Stimulated activated CD8-positive, alpha-beta memory T cell treated with anti-CD3 and anti-CD28 coated beads, Interleukin-7, amount 100 ng/mL, for 24 hours (primary cell): ENCODE measurements around the gene MTR.
"Not testable (repeated sequence)": the region's sequence is repeated elsewhere in the genome, so short reads cannot be mapped to it uniquely, and the experiment has no call there.

ENCODE experiments used
- DNase-seq: peaks from one replicate; pipeline ENCODE4 v3.0.0-alpha.2; 2020; ENCODE audit warnings: low read depth

The MTR gene

DNA sequence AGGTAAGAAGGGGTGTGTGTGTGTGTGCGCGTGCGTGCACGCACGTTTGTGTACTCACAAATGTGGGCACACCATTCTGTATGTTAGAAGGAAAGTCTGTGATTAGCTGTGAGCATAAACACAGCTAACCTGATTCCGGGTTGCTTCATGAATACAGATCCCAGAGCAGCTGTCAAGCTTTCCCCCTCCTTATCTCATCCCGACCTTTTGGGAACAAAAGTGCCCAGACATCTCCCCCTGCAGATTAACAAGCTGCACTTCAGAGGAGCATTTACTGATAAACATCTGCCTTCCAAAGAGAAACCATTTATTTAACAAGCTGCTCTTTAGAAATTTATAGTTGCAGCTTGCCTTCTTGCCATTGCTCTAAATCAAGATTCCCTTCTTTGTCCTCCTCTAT, 112.1 kb downstream of the MTR start:
- DNase-seq = no peak

DNA sequence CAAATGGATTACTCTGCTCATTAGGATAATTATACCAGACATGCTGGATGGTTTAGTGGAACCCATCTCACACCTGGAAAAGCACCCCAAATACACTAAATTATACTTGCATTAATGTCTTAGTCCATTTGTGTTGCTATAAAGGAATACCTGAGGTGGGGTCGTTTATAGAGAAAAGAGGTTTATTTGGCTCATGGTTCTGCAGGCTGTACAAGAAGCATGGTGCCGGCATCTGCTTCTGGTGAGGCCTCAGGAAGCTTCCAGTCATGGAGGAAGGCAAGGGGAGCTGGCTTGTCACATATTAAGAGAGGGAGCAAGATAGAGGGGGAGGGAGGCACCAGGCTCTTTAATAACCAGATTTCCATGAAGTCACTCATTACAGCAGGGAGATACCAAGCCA, 113.6 kb downstream of the MTR start:
- no peak for DNase-seq

DNA sequence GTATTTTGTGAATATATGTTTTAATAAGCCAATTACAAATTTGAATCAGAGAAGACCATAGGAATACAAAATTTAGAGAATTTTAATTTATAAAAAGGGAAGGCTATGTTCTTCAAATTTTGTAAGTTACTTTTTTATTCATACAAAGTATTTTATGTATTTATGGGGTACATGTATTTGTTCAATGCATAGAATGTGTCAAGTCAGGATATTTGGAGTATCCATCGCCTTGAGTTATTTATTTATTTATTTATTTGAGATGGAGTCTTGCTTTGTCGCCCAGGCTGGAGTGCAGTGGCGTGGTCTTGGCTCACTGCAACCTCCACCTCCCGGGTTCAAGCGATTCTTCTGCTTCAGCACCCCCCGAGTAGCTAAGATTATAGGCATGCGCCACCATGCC, 116.0 kb downstream of the MTR start:
- DNase-seq = not testable (repeated sequence)

DNA sequence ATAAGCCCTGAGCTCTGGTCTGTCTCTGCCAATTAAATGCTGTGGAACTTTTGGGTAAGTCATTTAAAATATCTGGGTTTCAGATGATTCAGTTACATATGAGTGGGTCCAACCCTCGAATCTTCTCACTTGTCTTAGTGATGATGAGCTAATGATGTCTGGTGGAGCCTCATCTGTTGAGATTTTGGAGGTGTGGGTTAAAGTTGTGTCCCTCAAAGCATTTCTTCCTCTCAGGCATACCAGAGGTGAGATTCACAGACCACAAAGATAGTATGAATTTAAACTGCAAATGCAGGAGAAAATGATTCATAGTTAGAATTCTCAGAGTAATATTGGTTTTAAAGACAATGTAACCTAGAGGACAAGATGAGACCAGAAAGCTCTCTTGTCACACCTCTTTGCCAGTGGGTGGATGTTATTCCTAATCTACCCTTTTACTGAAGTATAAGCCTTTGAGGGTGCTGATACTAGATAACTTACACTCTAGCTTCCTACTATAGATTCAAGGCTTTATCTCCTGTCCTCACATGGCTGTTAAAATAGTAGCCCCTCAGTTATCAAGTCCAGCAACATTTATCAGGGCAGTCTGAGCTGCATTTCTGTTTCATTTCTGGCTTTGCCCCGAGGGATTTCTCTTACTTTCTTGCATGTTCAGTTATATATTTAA, 118.4 kb downstream of the MTR start:
- DNase-seq = no peak

DNA sequence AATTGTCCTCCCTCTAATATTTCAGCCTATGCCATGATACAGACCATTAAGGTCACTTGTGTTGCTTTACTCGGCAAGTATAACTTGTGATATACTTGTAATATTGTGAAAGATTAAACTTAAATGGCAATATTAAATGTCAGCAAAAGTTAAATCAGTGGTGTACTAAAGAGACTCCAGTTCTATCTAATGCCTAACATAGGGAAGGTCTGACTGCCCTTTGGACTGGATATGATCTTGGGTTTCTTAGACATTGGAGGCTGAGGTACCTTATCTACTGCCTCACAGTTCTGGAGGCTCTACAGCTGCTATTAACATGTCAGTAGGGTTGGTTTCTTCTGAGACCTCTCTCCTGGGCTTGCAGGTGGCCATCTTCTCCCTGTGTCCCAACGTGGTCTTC, 119.3 kb downstream of the MTR start:
- DNase-seq = no peak

DNA sequence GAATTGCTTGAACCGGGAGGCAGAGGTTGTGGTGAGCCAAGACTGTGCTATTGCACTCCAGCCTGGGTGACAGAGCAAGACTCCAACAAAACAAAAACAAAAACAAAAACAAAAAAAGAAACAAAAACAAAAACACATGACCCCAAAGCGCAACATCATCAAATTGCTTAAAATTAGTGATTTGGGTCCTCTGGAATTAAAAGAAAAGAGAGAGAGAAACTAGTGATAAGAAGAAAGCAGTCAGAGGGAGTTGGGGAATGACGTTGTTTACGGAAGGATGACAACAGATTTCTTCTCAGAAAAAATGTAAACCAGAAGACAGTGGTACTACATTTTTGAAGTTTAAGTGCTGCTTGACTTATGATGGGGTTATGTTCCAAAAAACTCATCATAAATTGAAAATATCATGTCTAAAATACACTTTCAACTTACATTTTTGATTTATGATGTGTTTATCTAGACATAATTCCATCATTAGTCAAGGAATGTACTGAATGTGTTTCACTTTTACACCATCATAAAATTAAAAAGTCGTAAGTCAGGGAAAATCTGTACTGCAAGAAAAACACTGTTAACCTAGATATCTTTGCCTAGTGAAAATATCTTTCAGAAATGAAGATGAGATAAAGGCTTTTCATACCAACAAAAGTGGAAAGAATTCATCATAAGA, 121.2 kb downstream of the MTR start:
- DNase-seq = no peak

DNA sequence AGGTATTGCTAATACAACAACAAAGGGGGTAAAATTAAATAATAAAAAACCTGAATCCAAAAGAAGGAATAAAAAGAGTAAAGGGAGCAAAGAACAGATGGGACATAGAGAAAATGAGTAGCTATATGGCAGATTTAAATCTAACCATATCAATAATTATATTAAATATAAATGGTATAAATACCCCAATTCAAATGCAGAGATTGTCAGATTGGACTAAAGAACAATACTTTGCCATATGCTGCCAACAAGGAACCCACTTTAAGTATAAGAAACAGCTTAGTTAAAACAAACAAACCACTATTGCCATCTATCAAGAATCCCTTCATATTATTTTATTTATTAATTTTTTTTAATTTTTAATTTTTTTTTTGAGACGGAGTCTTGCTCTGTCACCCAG, 122.4 kb downstream of the MTR start:
- DNase-seq = no peak

DNA sequence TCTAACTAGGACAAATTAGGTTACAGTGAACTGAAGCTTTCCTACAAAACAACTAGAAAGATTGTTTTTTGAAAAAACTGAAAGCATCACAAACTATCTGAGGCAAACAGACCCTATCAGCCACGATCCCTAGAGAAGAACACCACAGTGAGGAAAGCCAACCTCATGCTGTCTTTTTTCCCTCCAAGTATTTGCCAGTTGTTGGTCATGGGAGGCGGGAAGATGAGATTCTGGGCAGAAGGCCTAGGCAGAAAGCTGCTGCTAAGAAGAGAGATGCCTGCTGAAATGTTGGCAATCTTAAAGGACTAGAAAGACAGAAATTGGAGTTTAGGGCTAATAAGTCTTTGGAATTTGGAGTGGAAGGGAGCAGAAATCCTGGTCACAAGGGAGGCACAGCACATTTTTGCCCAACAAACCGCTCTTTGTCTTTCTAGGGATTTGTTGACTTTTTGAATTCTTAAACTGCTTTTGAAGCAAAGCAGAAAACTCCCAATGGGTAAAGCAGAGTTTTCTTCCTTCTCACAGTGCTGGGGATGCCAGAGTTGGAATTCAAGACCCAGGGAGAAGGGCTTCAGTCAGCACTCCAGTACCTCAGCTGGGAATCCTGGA, 125.3 kb downstream of the MTR start:
- no peak for DNase-seq

DNA sequence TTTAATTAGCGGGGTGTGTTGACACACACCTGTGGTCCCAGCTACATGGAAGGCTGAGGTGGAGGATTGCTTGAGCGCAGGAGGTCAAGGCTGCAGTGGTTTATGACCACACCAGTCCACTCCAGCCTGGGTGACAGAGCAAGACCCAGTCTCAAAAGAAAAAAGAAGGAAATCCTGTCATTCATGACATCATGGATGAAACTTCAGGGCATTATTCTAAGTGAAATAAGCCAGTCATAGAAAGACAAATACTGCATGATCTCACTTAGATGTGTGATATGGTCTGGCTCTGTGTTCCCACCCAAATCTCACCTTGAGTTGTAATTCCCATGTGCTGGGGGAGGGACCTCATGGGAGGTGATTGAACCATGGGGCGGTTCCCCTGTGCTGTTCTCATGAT, 126.5 kb downstream of the MTR start:
- DNase-seq = no peak

DNA sequence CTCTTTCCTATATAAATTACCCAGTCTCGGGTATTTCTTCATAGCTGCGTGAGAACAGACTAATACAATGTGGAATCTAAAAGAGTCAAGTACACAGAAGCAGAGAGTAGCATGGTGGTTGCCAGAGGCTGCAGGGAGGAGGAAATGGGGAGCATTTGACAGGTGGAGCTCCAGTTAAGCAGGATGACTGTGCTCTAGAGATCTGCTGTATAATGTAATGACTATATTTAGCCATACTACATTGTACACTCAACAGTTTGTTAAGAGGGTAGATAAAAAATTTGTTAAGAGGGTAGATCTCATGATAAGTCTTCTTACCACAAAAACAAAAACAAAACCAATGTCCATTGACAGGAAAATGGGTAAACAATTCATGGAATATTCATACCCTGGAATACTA, 127.1 kb downstream of the MTR start:
- DNase-seq = no peak

DNA sequence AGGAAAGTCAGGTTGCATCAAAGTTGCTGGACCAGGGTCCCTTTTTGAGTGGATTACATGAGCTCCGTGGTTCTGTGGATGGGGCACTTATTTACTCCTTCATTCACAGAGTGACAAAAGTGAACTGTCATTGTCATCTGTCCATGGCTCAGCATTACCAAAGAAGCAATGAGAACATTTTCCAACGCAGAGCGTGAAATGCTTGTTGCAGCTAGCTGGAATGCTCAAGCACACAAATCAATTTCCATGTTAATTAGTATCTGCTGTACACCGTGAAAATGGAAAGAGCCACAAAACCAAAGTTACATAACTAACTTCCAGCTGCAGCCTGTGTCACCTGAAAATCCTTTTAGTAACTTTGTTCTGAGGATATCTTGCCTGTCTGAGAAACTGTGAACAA, 130.3 kb downstream of the MTR start:
- no peak for DNase-seq

DNA sequence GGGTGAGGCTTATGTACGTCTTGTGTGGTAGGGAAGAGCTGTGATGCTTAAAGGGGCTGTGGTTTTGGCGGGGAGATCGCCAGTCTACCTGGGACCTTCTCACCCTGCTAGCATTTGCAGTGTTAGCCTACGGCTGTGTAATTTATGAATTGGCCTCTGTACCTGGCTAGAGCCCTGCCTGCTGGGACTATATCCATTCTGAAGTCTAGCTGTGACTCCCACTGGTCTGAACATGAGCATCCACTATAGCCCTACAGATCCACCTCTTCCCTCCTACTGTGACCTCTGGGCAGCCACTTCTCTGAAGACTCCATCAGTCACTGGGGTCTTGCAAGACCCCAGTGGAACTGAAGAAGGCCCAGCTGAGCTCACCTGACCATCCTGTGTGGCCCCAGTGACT, 135.4 kb downstream of the MTR start:
- no peak for DNase-seq

DNA sequence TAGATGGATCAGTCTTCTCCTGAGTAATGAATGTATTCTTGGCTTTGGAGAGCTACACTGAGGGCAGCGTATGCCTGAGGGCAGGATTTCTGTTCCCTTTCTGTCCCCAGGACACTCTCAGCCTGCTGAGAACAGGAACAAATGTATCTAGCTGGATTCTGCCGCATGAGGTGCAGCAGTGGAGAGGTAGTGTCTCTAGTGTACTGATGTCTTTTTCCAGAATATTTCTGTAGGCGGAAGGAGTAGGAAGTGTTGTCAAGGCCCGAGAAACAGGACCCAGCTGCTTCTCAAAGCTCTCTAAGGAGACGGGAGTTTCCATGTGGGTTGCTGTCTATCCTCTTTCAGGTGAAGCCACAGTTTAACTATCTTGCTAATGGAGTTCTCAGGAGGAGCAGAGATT, 143.7 kb downstream of the MTR start:
- DNase-seq = no peak

DNA sequence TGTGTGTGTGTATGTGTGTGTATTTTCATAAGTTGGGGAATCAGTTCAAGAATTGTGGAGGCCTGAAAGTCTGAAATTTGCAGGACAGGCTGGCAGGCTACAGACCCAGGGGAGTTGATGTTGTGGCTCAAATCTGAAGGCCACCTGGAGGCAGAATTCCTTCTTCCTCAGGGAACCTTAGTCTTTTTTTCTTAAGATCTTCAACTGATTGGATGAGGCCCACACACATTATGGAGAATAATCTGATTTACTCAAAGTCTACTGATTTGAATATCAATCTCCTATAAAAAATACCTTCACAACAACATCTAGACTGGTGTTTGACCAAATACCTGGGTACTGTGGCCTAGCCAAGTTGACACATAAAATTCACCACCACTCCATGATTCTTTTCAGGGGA, 147.3 kb downstream of the MTR start:
- DNase-seq = no peak

DNA sequence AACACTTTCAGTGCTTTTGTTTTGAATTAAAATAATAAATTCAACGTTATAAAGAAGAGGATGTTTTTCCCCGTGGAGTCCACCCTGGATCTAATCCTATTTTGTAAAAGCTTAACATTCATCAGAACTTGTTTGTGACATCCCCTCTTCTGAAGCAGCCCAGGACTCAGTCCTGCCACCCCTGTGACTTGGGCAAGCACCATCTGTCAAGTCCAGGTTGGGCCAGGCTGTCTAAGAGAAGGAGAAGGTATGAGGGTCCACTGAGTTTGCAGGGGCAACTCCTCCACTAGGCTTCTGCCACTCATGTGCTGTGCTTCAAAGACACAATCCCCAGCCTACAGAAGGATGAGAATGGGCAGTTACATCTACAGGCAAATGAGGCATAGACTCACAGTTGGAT, 149.5 kb downstream of the MTR start:
- DNase-seq = no peak

DNA sequence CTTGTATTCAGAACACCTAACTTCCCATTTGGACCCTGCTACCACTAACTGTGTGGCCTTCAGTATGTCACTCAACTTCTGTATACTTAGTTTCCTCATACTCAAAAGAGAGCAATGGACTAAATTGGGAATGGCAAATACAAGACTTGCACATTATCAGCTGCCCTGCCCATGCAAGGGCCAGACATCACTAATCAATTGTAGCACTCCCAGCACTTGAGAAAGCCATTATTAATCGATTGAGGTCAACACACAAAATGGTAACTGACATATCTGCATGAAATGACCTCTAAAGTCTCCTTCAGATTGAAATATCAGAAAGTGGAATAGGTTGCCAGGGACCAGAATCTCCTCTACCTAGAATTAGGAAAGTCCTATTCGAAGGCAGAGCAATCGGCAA, 149.9 kb downstream of the MTR start:
- DNase-seq = no peak

DNA sequence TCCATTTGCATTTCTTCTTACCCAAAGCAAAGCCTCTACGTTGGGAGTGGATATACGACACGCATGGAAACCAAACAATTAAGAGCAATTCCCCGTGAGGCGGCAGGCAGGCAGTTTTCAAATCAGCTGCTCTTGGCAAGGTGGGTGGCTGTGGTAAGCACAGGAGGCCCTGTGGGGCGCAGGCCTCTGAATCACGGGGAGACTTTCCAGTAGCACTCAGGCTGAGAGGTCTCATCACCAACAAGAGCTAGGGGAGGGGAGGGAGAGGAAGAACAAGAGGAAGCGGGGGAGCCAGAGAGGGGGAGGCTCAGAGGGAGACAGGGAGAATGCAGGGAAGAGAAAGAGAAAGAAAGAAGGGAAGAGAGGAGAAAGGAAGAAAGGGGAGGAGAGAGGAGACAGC, 152.7 kb downstream of the MTR start:
- no peak for DNase-seq

DNA sequence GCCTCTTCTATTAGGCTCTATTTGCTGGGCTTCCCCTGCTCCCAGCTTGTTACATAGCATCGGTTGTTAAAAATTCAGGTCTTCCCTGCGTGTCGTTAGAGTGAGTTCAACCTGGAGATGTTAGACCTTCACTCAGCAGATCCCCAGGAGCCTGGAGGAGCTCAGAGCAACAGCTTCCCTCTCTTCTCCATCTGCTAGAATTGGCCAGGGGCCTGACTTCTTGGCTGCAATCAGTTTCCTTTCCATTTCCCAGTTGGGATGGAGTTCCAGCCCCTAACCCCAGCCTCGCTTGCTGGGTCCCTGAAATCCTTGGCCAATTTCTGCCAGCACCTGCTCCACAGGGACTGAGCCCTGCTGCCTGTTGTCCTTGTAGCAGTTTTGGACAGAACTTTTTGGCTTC, 153.3 kb downstream of the MTR start:
- no peak for DNase-seq

DNA sequence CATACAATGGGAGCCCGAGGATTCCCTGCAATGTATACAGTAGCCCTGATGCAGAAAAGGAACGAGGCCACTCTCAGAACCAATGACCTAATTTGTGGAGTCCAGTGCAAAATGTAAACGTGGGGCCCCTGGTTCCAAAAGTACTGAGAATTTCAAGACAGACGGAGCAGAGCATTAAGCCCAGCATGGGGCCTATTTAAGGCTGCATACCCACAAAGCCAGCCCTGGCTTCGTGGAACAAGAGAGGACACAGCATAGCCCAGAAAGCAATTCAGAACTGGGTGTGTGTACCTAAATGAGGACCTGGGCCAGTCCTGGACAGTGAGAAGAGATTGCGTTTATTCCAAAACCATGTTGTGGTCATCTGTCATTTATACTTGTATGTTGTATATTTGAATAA, 153.9 kb downstream of the MTR start:
- no peak for DNase-seq

DNA sequence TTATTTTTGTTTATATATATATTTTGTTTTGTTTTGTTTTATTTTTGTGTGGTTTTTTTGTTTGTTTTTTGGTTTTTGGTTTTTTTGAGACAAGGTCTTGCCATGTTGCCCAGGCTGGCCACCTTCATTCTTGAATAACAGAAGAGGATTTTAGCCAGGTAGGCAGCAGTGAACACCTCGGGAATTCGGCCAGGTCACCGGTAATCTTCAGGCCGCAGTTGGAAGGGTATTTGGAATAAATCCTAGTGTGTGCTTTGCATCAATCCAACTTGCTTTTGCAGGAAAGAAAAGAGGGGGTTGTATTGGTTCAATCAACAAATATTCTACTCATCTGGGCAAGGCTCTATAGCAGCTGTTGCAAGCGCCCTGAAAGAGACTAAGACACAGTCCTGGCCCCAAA, 155.3 kb downstream of the MTR start:
- no peak for DNase-seq

DNA sequence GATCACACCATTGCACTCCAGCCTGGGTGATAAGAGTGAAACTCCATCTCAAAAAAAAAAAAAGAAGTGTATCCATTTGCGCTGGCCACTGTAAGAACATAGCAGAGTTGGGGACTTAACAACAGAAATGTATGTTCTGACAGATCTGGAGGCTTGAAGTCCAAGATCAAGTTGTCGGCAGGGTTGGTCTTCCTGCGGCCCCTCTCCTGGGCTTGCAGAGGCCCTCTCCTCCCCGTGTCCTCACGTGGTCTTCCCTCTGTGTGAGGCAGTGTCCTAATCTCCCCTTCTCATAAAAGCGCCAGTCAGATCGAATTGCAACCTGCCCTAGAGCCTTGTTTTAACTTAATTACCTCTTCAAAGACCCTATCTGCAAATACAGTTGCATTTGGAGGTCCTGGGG, 156.6 kb downstream of the MTR start:
- no peak for DNase-seq

DNA sequence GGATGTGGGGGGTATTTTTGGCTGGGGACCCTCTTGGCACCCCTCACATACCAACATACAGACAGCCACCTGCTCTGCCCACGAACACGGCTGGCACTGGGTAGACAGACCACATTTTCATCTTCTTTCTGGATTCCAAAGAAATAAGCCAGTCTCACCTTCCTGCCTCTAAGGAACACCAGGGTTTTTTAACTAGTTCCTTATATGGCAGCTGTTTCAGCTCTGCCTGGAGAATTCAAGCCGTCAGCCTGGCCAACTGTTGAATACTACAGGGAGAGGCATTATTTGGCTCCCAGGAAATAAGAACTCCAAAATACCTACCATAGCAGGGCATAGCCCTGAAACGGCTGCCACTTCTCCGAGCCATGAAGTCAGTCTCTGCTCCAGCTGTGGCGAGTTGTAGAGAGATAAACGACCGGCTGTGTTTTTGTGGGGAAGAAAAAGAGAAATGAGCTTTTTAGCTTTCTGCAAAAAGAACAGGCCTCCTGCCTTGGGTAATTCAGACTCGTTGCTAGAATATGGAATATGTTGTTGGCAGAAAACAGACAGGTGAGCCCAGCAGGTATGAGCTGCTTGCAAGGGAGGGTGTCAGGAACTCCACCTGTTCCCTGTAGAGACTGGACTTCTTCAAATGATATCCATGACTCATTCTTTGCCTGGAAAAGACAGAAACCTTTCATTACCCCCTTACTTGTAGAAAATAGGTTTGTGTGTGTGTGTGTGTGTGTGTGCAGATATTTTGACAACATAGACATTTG, 157.3 kb downstream of the MTR start:
- no peak for DNase-seq

DNA sequence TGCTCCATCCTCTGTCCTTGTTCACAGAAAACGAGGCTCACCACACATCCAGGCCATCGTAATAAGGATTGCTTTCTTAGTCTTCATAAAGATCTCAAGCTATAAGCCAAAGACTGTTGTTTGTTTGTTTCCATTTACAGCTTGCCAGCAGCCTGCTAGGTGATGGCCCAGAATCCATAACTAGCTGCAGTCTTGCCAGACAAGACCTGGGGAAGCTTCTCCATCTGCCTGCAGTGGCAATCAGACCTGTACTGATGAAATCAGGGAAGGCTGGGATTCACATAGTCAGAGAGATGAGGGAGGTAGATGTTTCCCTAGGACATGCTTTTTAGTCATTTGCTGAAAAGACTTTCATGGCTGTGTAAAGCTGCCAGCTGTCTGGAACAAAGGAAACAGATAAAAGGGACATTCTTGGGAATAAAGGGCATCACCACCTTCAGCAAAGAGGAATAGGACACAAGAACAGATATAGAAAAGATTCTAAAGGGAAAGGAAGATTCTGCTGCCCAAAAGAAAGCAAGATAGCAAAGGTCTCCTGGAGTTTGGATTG, 158.1 kb downstream of the MTR start:
- DNase-seq = no peak
